ENCODE measurements around the gene CACNA1G.

Gene CACNA1G

DNA sequence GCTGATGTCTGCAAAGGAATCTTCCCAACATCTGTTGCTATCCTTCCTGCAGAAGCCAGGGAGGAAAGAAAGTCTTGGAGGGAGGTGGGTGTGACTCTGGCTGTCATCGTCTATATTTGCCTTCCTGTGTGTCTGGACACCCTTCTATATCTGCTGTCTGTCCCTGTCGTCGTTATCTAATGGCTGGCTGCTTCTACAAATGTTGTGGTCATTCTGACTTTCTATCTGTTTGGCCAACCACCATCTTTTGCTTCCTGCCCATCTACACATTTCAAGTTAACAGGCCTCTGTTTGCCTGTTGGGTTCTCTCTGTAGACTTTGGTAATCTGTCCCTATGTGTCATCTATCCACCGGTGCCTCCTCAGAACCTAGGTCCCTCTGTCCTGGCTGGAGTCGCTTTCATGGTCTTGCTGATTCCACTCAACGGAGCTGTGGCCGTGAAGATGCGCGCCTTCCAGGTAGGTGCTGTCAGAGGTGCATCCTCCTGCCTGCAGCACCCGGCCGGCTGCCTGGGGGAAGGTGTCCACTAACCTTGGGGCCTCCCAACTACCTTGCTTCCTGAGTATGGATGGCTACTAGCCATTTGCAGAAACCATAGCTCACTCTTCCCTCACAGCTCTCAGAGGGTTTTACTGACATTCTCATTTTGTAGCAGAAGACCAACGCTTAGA is 104.4 kb downstream of the CACNA1G start:
- H3K36me3 ChIP-seq (ENCODE audit: insufficient read depth, low read length), result no peaks in the 10 kb centered on the region
- H3K79me2 ChIP-seq (ENCODE audit: insufficient read depth, low read length), result no peaks in the 10 kb centered on the region
- H3F3A ChIP-seq (ENCODE audit: insufficient read depth, low read length), result no peaks in the 10 kb centered on the region

DNA sequence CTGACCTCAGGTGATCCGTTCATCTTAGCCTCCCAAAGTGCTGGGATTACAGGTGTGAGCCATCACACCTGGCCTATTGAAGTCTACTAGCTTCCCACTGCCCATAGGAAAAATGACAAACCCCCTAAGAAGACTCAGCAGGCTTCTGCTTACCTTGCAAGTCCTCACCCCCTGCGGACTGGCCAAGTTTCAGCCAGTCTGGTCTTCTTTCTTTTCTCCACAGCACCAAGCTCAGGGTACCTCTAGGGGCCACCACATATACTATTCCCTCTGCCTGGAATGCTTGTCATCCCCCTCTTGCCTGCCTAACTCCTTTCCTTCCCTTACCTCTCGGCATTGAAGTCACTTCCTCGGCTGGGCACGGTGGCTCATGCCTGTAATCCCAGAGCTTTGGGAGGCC is 105.3 kb downstream of the CACNA1G start:
- no peak overlapping the region for H2AFZ ChIP-seq (ENCODE audit: low read length)
- no peaks in the 10 kb centered on the region for H3F3A ChIP-seq (ENCODE audit: insufficient read depth, low read length)
- 0 out of 2 replicates have a peak, but pooled peaks cover 4% of the 10 kb centered on the region for H3K27me3 ChIP-seq (ENCODE audit: insufficient read depth, low read length)
- H3K4me2 ChIP-seq (ENCODE audit: low read length), result no peak overlapping the region
- TF ChIP-seq, protein P1, sequence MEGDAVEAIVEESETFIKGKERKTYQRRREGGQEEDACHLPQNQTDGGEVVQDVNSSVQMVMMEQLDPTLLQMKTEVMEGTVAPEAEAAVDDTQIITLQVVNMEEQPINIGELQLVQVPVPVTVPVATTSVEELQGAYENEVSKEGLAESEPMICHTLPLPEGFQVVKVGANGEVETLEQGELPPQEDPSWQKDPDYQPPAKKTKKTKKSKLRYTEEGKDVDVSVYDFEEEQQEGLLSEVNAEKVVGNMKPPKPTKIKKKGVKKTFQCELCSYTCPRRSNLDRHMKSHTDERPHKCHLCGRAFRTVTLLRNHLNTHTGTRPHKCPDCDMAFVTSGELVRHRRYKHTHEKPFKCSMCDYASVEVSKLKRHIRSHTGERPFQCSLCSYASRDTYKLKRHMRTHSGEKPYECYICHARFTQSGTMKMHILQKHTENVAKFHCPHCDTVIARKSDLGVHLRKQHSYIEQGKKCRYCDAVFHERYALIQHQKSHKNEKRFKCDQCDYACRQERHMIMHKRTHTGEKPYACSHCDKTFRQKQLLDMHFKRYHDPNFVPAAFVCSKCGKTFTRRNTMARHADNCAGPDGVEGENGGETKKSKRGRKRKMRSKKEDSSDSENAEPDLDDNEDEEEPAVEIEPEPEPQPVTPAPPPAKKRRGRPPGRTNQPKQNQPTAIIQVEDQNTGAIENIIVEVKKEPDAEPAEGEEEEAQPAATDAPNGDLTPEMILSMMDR (IDR thresholded peaks at IDR 0.05; ENCODE audit: low read length), result no peak
- TF ChIP-seq EZH2 (IDR thresholded peaks at IDR 0.05; ENCODE audit: borderline replicate concordance, low read length), result no peak
- H3K27ac ChIP-seq (ENCODE audit: low read depth, low read length, poor library complexity, severe bottlenecking), result no peak overlapping the region
- H4K20me1 ChIP-seq (ENCODE audit: insufficient read depth, low read length), result no peaks in the 10 kb centered on the region
- H3K4me1 ChIP-seq (ENCODE audit: insufficient read depth, low read length, severe bottlenecking), result no peaks in the 10 kb centered on the region
- H3K4me3 ChIP-seq (ENCODE audit: low read depth, low read length, poor library complexity, severe bottlenecking), result no peak overlapping the region
- H3K9me3 ChIP-seq (ENCODE audit: low read length), result no peaks in the 10 kb centered on the region
- no peaks in the 10 kb centered on the region for H3K36me3 ChIP-seq (ENCODE audit: insufficient read depth, low read length)
- no peaks in the 10 kb centered on the region for H3K9me2 ChIP-seq (ENCODE audit: low read depth, low read length)
- H3K79me2 ChIP-seq (ENCODE audit: insufficient read depth, low read length), result no peaks in the 10 kb centered on the region
- H3K9ac ChIP-seq (ENCODE audit: low read length), result no peak overlapping the region

More for the DNA sequence above, 104.4 kb downstream of the CACNA1G start:
- H3K27me3 ChIP-seq (ENCODE audit: insufficient read depth, low read length), result 0 out of 2 replicates have a peak, but pooled peaks cover 4% of the 10 kb centered on the region
- H3K4me2 ChIP-seq (ENCODE audit: low read length), result no peak overlapping the region
- no peak overlapping the region for H3K9ac ChIP-seq (ENCODE audit: low read length)
- H2AFZ ChIP-seq (ENCODE audit: low read length), result no peak overlapping the region
- TF ChIP-seq, protein P1 (IDR thresholded peaks at IDR 0.05; ENCODE audit: low read length), result no peak
- TF ChIP-seq EZH2 (IDR thresholded peaks at IDR 0.05; ENCODE audit: borderline replicate concordance, low read length), result no peak
- H3K27ac ChIP-seq (ENCODE audit: low read depth, low read length, poor library complexity, severe bottlenecking), result no peak overlapping the region
- no peaks in the 10 kb centered on the region for H3K4me1 ChIP-seq (ENCODE audit: insufficient read depth, low read length, severe bottlenecking)
- H3K4me3 ChIP-seq (ENCODE audit: low read depth, low read length, poor library complexity, severe bottlenecking), result no peak overlapping the region
- H3K9me2 ChIP-seq (ENCODE audit: low read depth, low read length), result no peaks in the 10 kb centered on the region
- no peaks in the 10 kb centered on the region for H4K20me1 ChIP-seq (ENCODE audit: insufficient read depth, low read length)
- H3K9me3 ChIP-seq (ENCODE audit: low read length), result no peaks in the 10 kb centered on the region

DNA sequence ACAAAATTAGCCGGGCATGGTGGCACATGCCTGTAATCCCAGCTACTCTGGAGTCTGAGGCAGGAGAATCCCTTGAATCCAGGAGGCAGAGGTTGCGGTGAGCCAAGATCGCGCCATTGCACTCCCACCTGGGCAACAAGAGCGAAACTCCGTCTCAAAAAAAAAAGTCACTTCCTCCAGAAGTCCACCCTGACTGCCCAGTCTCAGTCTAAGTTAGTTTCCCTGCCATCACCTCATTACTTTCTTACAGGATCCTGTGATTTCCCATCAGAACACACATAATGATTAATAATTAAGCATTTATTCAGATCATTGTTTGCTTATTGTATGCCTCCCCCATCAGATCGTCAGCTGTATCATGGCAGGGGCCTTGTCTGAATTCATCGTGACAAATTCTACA is 105.8 kb downstream of the CACNA1G start:
- Histone ChIP-seq H3K9me2 (ENCODE audit: low read depth, low read length) (no peaks in the 10 kb centered on the region), H3K79me2 (ENCODE audit: insufficient read depth, low read length) (no peaks in the 10 kb centered on the region), H3F3A (ENCODE audit: insufficient read depth, low read length) (no peaks in the 10 kb centered on the region), H3K27ac (ENCODE audit: low read depth, low read length, poor library complexity, severe bottlenecking) (no peak overlapping the region), H3K4me2 (ENCODE audit: low read length) (no peak overlapping the region), H3K27me3 (ENCODE audit: insufficient read depth, low read length) (0 out of 2 replicates have a peak, but pooled peaks cover 4% of the 10 kb centered on the region), H3K4me3 (ENCODE audit: low read depth, low read length, poor library complexity, severe bottlenecking) (no peak overlapping the region), H3K4me1 (ENCODE audit: insufficient read depth, low read length, severe bottlenecking) (no peaks in the 10 kb centered on the region), H3K36me3 (ENCODE audit: insufficient read depth, low read length) (no peaks in the 10 kb centered on the region), H3K9ac (ENCODE audit: low read length) (no peak overlapping the region), H2AFZ (ENCODE audit: low read length) (no peak overlapping the region), H3K9me3 (ENCODE audit: low read length) (no peaks in the 10 kb centered on the region), H4K20me1 (ENCODE audit: insufficient read depth, low read length) (no peaks in the 10 kb centered on the region)
- TF ChIP-seq, protein P1 (IDR thresholded peaks at IDR 0.05; ENCODE audit: low read length), result no peak
- no peak for TF ChIP-seq EZH2 (IDR thresholded peaks at IDR 0.05; ENCODE audit: borderline replicate concordance, low read length)
